Activated CD4-positive, alpha-beta T cell treated with anti-CD3 and anti-CD28 coated beads, Interleukin-2, Interleukin-6, amounts not matched to agents 100 ng/mL and 50 ng/mL, durations not matched to agents 16 hours and 8 hours (primary cell): ENCODE data around the gene DLGAP3.
"Not testable (repeated sequence)": the region's sequence is repeated elsewhere in the genome, so short reads cannot be mapped to it uniquely, and the experiment has no call there.

Source experiments
- DNase-seq: peaks from one replicate; pipeline ENCODE4 v3.0.0-alpha.2; 2020

DLGAP3 gene

DNA sequence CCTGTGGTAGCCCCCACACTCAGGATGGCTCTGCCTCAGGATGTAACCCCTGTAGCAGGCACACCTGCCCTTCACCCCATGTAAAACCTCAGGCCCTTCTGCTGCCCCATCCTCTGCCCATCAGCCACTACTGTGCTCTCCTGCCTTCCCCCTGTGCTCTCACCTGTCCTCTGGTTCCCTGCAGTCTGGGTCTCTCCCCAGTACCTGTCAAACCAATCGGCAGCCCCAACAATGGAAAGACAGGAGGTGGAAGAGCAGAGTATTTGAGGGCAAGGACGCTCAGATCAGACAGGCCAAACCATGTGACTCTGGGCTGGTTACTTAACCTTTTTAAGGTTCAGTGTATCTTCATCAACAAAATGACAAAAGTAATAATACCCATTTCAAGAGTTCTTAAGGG, 100.8 kb downstream of the DLGAP3 start:
- DNase-seq = no peak

DNA sequence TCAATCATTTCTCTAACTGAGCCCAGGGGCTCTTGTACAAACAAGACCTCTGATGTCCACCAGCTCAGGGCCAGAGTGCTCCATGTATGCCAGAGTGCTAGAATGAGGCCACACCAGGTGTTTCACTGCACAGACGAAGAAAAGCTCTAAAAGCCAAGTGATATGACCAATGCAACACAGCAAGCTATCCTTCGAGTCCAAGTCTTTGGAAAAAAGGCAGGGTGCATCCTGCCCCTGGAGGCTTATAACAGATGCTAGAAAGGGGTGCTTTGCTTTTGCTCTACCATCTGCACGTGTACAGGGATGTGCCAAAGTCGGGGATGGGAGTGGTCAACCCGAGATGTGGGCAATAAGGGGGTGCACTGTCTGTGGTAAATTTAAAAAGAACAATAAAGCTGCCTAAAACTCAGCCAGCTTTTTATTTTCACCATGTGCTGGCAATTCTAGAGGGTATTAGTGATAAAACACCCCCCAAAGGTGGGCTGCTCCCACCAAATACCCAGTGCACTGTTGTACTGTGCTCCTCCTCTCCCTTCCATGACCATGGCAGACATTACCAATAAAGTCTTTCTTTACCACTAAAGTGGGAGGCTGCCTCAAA, 102.0 kb downstream of the DLGAP3 start:
- DNase-seq = no peak

DNA sequence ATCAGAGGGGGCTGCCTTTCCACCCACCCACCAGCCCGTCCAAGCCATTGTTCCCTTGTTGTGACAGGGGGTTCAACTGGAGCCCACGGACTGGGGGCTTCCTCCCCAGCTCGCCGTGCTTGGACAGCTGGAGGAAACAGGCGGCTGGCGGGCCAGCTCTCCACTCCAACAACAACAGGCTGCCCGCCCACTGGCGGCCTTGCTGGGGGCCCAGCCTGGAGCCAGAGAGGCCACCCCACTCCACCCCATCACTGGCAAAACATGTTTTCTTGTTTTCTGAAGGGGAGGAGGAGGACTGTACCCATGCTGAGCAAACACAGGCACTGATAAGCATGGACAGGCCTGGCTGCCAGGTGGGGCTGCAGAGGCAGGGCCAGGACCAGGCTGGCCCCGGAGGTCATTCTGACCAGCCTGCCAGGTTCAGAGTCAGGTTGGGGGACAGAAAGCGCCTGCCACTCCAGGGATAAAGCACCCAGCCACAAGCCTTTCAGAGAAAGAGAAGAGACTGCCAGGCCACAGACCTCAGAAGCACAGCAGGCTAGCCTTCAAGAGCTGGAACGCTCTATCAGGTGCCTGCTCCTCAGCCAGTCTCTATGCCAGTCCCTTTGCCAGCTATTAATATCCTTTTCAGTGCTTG, 103.9 kb downstream of the DLGAP3 start:
- DNase-seq = no peak

DNA sequence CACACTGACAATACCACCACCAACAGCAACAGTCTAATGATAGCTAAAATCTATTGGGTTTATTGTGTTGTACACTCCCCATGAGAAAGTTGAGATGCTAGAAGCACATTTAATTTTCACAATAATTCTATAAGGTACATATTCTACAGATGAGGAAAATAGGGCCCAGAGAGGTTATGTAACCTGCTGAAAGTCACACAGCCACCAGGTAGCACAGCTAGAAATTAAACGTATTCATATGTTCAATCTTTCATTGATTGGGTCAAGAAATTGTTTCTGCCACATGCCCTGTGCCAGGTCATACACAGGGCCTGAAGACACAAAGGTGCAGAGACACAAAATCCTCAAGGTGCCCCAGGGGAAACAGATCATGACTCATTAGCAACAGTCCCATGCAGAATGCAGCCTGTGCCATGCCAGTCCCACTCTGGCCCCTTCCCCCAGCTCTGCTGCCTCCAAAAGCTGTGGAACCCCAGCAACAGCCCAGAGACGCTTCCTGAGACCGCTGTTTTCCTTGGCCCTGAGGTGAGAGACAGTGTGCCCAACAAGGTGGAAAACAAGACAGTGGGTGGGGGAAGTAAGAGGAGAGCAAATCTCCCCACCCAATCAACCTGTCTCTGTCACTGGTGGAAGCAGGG, 104.5 kb downstream of the DLGAP3 start:
- no peak for DNase-seq

DNA sequence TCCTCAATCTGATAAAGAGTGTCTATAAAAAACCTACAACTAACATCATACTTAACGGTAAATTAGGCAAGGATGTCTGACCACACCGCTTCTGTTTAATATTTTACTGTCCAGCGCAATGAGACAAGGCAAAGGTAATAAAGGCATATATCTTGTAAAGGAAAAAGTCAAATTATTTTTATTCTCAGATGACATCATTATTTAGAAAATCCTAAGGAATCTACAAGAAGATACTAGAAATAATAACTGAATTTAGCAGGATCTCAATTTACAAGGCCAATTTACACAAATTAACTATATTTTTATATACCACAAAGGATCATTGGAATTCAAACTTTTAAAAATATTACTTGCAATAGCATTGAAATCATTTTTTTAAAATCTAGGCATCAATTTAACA, 107.2 kb downstream of the DLGAP3 start:
- no peak for DNase-seq

DNA sequence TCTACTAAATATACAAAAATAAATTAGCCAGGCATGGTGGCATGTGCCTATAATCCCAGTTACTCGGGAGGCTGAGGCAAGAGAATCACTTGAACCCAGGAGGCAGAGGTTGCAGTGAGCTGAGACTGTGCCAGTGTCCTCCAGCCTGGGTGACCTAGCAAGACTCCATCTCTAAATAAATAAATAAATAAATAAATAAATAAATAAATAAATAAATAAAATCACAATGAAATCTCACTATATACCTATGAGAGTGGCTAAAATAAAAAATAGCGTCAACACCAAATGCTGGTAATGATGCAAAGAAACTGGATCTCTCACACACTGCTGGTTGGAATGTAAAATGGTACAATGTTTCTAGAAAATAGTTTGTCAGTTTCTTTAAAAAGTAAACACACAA, 110.6 kb downstream of the DLGAP3 start:
- not testable (repeated sequence) for DNase-seq

DNA sequence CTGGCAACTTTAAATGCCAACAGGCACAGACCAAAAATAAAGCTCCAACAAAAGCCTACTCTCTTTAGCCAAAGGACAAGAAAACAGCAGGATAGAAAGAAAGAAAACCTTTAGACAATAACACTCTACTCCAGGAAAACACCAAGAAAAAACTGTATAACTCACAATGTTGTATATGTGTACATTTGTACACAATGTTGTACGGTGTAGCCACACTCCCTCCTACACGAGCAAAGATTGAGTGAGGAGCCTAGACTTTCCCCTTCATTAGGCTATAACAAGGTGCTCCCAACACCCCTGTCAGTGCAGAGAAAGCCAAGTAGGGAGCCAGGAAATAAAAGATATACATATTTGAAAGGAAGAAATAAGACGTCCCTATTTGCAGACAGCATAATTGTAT, 112.7 kb downstream of the DLGAP3 start:
- DNase-seq = no peak

DNA sequence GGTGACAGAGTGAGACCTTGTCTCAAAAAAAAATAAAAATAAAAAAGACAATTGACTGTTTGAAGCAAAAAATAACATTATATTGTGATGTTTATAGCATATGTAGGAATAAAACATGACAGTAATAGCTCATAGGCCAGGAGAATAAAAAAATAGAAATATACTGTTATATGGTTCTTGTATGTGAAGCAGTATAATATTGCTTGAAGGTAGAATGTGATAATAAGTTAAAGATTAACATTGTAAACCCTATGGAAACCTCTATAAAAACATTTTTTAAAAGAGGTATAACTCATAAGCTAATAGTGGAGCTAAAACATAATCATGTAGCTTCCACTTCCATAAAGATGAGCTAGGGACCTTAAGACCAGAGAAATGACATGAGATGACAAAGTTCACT, 113.1 kb downstream of the DLGAP3 start:
- DNase-seq = no peak
